Effector memory CD4-positive, alpha-beta T cell (primary cell): ENCODE measurements around the gene LUC7L.

Source experiments
- DNase-seq, 3 donors: peaks; one replicate each; pipeline ENCODE4 v3.0.0-alpha.2; 2020
- H3K27ac ChIP-seq: 2 replicates; pipeline ENCODE4 v1.7.0; 2013; ENCODE audit warnings: mild to moderate bottlenecking, low read length, moderate library complexity; ENCODE audit not compliant: insufficient read depth, poor library complexity, severe bottlenecking
- H3K27me3 ChIP-seq: replicated peaks from 2 replicates; pipeline ENCODE4 v1.7.0; 2013; ENCODE audit warnings: mild to moderate bottlenecking, low read length; ENCODE audit not compliant: insufficient read depth, control insufficient read depth, poor library complexity, severe bottlenecking
- H3K36me3 ChIP-seq: 2 replicates; pipeline ENCODE4 v1.7.0; 2013; ENCODE audit warnings: mild to moderate bottlenecking, low read length, moderate library complexity; ENCODE audit not compliant: control insufficient read depth, insufficient read depth
- H3K4me1 ChIP-seq: 2 replicates; pipeline ENCODE4 v1.7.0; 2013; ENCODE audit warnings: low read length, mild to moderate bottlenecking; ENCODE audit not compliant: control insufficient read depth, insufficient read depth, poor library complexity, severe bottlenecking
- H3K4me3 ChIP-seq: 2 replicates; pipeline ENCODE4 v1.7.0; 2013; ENCODE audit warnings: low read length, low read depth, mild to moderate bottlenecking; ENCODE audit not compliant: insufficient read depth, poor library complexity, severe bottlenecking
- H3K9me3 ChIP-seq: 2 replicates; pipeline ENCODE4 v1.7.0; 2013; ENCODE audit warnings: mild to moderate bottlenecking, low read length, moderate library complexity; ENCODE audit not compliant: control insufficient read depth

The LUC7L gene

GRCh38 chr16:252366-253337 is 23.4 kb upstream of the LUC7L start:
- H3K4me3 ChIP-seq = peak overlapping the region; percentile 38
- H3K36me3 ChIP-seq = peaks cover 5% of the 10 kb centered on the region
- H3K9me3 ChIP-seq = no peaks in the 10 kb centered on the region
- no peak for DNase-seq
- H3K27ac ChIP-seq = peak overlapping the region; percentile 46
- peaks cover 13% of the 10 kb centered on the region for H3K4me1 ChIP-seq
- no peaks in the 10 kb centered on the region for H3K27me3 ChIP-seq

DNA sequence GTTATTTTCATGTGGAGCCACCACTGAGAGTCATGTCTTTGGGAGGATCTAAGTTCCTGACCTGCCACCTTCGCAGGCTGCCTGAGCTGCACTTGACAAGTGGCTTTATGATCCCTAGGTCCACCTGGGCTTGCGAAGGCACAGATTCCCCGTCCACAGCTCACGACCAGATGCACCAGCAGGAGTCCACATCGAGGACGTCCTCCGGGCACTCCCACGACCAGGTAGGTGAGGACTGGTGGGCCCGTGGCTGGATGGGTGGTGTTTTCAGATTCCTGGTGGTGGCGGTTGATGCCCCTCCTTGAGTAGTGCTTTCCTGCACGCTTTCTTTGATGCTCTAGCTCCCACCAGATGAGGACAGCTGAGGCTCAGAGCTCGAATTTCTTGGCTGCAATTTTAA is 20.2 kb upstream of the LUC7L start:
- DNase-seq = no peak
- H3K27me3 ChIP-seq = no peaks in the 10 kb centered on the region
- H3K36me3 ChIP-seq = no peaks in the 10 kb centered on the region
- no peak overlapping the region for H3K4me3 ChIP-seq
- no peaks in the 10 kb centered on the region for H3K9me3 ChIP-seq
- no peak overlapping the region for H3K27ac ChIP-seq
- peaks cover 13% of the 10 kb centered on the region for H3K4me1 ChIP-seq

DNA sequence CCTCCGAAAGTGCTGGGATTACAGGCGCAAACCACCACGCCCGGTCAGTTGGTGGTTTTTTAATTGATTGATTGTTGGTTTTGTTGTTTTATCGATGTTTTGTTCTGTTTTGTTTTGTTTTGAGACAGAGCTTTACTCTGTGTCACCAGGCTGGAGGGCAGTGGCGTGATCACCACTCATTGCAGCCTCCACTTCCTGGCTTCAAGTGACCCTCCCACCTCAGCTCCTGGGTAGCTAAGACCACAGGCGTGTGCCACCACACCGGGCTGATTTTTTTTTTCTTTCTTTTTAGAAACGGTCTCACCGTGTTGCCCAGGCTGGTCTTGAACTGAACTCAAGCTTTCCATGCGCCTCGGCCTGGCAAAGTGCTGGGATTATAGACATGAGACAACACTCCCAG is 17.8 kb upstream of the LUC7L start:
- Histone ChIP-seq H3K36me3 (no peaks in the 10 kb centered on the region), H3K4me3 (no peak overlapping the region), H3K27me3 (no peaks in the 10 kb centered on the region), H3K4me1 (no peaks in the 10 kb centered on the region), H3K9me3 (no peaks in the 10 kb centered on the region), H3K27ac (no peak overlapping the region)
- no peak for DNase-seq

- no peaks in the 10 kb centered on the region for H3K36me3 ChIP-seq
- no peak for DNase-seq
- H3K9me3 ChIP-seq = no peaks in the 10 kb centered on the region
- no peak overlapping the region for H3K27ac ChIP-seq
- no peaks in the 10 kb centered on the region for H3K4me1 ChIP-seq
- no peaks in the 10 kb centered on the region for H3K27me3 ChIP-seq
- no peak overlapping the region for H3K4me3 ChIP-seq
Measured at GRCh38 chr16:245105-245504, 15.9 kb upstream of the LUC7L start.

- H3K36me3 ChIP-seq = no peaks in the 10 kb centered on the region
- H3K4me3 ChIP-seq = no peak overlapping the region
- no peaks in the 10 kb centered on the region for H3K9me3 ChIP-seq
- no peak overlapping the region for H3K27ac ChIP-seq
- no peak for DNase-seq
- no peaks in the 10 kb centered on the region for H3K4me1 ChIP-seq
- no peaks in the 10 kb centered on the region for H3K27me3 ChIP-seq
Measured at GRCh38 chr16:243348-243747, 14.1 kb upstream of the LUC7L start.

DNA sequence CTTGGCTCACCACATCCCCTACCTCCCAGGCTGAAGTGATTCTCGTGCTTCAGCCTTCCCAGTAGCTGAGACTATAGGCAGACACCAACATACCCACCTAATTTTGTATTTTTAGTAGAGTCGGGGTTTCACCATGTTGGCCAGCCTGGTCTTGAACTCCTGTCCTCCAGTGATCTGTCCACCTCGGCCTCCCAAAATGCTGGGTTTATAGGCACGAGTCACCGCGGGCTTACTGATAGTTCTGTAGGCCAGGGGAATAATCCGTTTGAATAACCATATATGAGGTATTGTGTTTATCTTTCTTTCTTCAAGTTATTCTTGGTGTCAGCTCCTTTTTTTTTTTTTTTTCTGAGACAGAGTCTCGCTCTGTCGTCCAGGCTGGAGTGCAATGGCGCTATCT is 13.0 kb upstream of the LUC7L start:
- Histone ChIP-seq H3K27ac (no peak overlapping the region), H3K4me1 (no peaks in the 10 kb centered on the region), H3K27me3 (no peaks in the 10 kb centered on the region), H3K9me3 (no peaks in the 10 kb centered on the region), H3K36me3 (no peaks in the 10 kb centered on the region), H3K4me3 (no peak overlapping the region)
- no peak for DNase-seq

DNA sequence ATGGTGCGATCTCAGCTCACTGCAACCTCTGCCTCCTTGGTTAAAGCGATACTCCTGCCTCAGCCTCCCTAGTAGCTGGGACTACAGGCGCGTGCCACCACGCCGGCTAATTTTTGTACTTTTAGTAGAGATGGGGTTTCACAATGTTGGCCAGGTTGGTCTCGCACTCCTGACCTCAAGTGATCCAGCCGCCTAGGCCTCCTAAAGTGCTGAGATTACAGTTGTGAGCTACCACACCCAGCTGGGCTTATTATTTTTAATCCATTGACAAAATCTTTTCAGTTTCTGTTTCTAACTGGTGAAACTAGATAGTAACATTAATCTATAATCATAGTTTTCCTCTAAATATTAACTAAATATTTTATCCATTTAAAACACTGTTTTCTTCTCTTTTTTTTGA is 11.3 kb upstream of the LUC7L start:
- no peak overlapping the region for H3K27ac ChIP-seq
- H3K27me3 ChIP-seq = no peaks in the 10 kb centered on the region
- H3K4me3 ChIP-seq = no peak overlapping the region
- no peaks in the 10 kb centered on the region for H3K4me1 ChIP-seq
- no peaks in the 10 kb centered on the region for H3K9me3 ChIP-seq
- no peak for DNase-seq
- no peaks in the 10 kb centered on the region for H3K36me3 ChIP-seq

- no peak overlapping the region for H3K4me3 ChIP-seq
- no peaks in the 10 kb centered on the region for H3K9me3 ChIP-seq
- no peak for DNase-seq
- no peaks in the 10 kb centered on the region for H3K36me3 ChIP-seq
- H3K4me1 ChIP-seq = no peaks in the 10 kb centered on the region
- no peak overlapping the region for H3K27ac ChIP-seq
- H3K27me3 ChIP-seq = no peaks in the 10 kb centered on the region
Measured at GRCh38 chr16:239948-240277, 10.7 kb upstream of the LUC7L start.

GRCh38 chr16:234468-235305 is 5.4 kb upstream of the LUC7L start, which contains the start of gene FAM234A:
TSS of gene FAM234A (plus strand) at chr16:234821. CDS start at chr16:254414, 19,593 bp downstream.
- Histone ChIP-seq H3K4me1 (no peaks in the 10 kb centered on the region), H3K27me3 (no peaks in the 10 kb centered on the region), H3K9me3 (no peaks in the 10 kb centered on the region), H3K27ac (peak within 1 kb of the TSS; percentile 97), H3K36me3 (no peaks in the 10 kb centered on the region), H3K4me3 (peak within 1 kb of the TSS; percentile 73)
- peak; percentile 87 to 92 (median 89) for DNase-seq

GRCh38 chr16:230949-231348 is 1.7 kb upstream of the LUC7L start:
- Histone ChIP-seq H3K36me3 (peaks cover 17% of the 10 kb centered on the region), H3K4me3 (no peak overlapping the region), H3K9me3 (no peaks in the 10 kb centered on the region), H3K4me1 (peaks cover 5% of the 10 kb centered on the region), H3K27ac (no peak overlapping the region), H3K27me3 (no peaks in the 10 kb centered on the region)
- no peak for DNase-seq
